Panc1 (cell line): ENCODE data around the gene NEGR1.

Experiments used
- CTCF ChIP-seq: fragments of 450-650 bp; IDR thresholded peaks from 2 replicates; pipeline ENCODE4 v1.5.1; 2017; ENCODE audit warnings: mild to moderate bottlenecking
- POLR2AphosphoS5 ChIP-seq: IDR thresholded peaks from 2 replicates; pipeline ENCODE4 v1.6.1; 2012; ENCODE audit warnings: mild to moderate bottlenecking, low read depth, low read length, moderate library complexity

DNA sequence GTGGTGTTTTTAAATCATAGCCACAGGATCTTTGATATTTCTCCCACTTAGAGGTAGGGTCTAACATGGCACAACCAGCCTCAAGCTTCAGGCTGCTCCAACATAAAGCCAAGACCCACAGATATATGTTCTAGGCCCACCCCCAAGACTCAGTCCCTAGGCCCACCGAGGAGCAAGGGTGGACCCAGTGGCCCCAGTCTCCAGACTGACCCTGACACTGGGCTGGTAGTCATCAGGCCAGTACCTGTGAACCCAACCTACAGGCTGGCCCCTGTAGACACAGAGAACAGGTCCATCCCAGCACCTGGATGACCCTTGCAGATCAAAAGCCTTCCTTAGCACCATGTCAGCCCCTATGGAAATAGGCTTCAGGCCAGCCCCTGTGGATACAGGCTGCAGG is 60.5 kb downstream of the NEGR1 start:
- TF ChIP-seq CTCF (no peak), POLR2AphosphoS5 (no peak)
